Prostate gland (tissue), 2 donors: ENCODE data around the gene C16orf96. TPM values are rescaled to one million over a fixed set of nuclear protein-coding genes. Genes with fewer than 3 reads are reported as not detected.
A peak's percentile ranks its signal among the peaks of the same experiment; 100 is the strongest.

Experiments used
- DNase-seq: peaks from one replicate; pipeline ENCODE4 v3.0.0-alpha.2; 2019; ENCODE audit warnings: low spot score
- H3K27ac ChIP-seq, 2 donors: fragments of 200-600 bp; sonication (generic); 2 replicates each; pipeline ENCODE4 v1.5.1; 2017 to 2019
- H3K27me3 ChIP-seq: fragments of 200-600 bp; sonication (generic); replicated peaks from 2 replicates; pipeline ENCODE4 v1.5.1; 2019; ENCODE audit not compliant: insufficient read depth
- H3K36me3 ChIP-seq, 2 donors: fragments of 200-600 bp; sonication (generic); 1 replicate in 1 of 2; 2 replicates in 1 of 2; pipeline versions ENCODE4 v1.5.1 to v1.8.1; 2017 to 2019
- H3K4me1 ChIP-seq: fragments of 200-600 bp; sonication (generic); replicated peaks from 2 replicates; pipeline ENCODE4 v1.5.1; 2019
- H3K4me3 ChIP-seq, 2 donors: fragments of 200-600 bp; sonication (generic); 2 replicates each; pipeline ENCODE4 v1.5.1; 2017 to 2019
- H3K9me3 ChIP-seq: fragments of 200-600 bp; sonication (generic); 2 replicates; pipeline ENCODE4 v1.5.1; 2017
- POLR2A ChIP-seq: fragments of 450-650 bp; IDR thresholded peaks from one replicate; pipeline ENCODE4 v1.6.1; 2016; ENCODE audit warnings: antibody characterized with exemption, mild to moderate bottlenecking
- POLR2AphosphoS5 ChIP-seq: sonication (generic); formaldehyde crosslinking; IDR thresholded peaks from one replicate; pipeline ENCODE4 v1.6.1; 2017; ENCODE audit warnings: antibody characterized with exemption
- WGBS: methylation state at CpG from one replicate; pipeline ENCODE4 v1.1.5; 2018; 5-methylcytosine and 5-hydroxymethylcytosine counted together
- intact Hi-C: fragments of 100-400 bp; cut with DNase I; formaldehyde crosslinking; loops from one replicate; pipeline ENCODE4 v1.14.2; 2022
- total RNA-seq, 2 donors: library from RNA; depleted of rRNA; stranded (reverse); fragments of >200 nt; gene quantifications; one replicate each; pipeline ENCODE4 v1.1.0, GENCODE V29; 2016
- TF ChIP-seq, protein P1 (sequence below), 4 experiments: fragments of 200-600 bp in 2 of 4; fragments of 450-650 bp in 2 of 4; sonication (generic) in 2 of 4; IDR thresholded peaks; 1 replicate in 3 of 4; 2 replicates in 1 of 4; pipeline ENCODE4 v1.5.1; 2016 to 2019; ENCODE audit warnings: antibody characterized with exemption in 4 of 4, mild to moderate bottlenecking in 2 of 4, moderate library complexity in 2 of 4

C16orf96 gene
- total RNA-seq, 2 donors from 2014 or later: 0.27 to 3.8 TPM

DNA sequence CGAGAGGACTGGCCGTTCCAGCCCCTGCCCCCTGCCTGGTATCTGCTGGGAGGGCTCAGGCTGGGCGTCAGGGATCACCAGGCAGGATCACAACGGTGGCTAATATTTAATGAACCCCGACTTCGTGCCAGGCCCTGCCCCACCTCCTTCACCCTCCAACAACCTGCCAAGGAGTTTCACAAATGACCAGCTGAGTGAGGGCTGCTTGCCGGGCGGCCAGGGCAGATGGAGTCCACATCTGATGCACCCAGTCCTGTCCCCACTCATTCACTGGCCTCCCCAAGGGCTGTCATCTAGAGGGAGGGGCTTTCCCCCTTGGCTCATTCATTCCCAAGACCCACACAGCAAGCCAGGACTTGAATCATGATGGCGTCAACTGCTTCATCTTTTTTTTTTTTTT is 41.0 kb downstream of the C16orf96 start:
- H3K4me3 ChIP-seq: no peak overlapping the region
- no peak overlapping the region for H3K27ac ChIP-seq
- 51% methylated on average over 6 of the region's 9 CpGs for WGBS
- H3K4me1 ChIP-seq: no peaks in the 10 kb centered on the region
- H3K36me3 ChIP-seq: no peaks in the 10 kb centered on the region
- no peaks in the 10 kb centered on the region for H3K27me3 ChIP-seq
- TF ChIP-seq POLR2A: no peak
- TF ChIP-seq, protein P1, sequence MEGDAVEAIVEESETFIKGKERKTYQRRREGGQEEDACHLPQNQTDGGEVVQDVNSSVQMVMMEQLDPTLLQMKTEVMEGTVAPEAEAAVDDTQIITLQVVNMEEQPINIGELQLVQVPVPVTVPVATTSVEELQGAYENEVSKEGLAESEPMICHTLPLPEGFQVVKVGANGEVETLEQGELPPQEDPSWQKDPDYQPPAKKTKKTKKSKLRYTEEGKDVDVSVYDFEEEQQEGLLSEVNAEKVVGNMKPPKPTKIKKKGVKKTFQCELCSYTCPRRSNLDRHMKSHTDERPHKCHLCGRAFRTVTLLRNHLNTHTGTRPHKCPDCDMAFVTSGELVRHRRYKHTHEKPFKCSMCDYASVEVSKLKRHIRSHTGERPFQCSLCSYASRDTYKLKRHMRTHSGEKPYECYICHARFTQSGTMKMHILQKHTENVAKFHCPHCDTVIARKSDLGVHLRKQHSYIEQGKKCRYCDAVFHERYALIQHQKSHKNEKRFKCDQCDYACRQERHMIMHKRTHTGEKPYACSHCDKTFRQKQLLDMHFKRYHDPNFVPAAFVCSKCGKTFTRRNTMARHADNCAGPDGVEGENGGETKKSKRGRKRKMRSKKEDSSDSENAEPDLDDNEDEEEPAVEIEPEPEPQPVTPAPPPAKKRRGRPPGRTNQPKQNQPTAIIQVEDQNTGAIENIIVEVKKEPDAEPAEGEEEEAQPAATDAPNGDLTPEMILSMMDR (IDR thresholded peaks at IDR 0.05): no peak
- no peak for TF ChIP-seq POLR2AphosphoS5
- no peaks in the 10 kb centered on the region for H3K9me3 ChIP-seq
- DNase-seq: no peak
- intact Hi-C loops: no loop called here

DNA sequence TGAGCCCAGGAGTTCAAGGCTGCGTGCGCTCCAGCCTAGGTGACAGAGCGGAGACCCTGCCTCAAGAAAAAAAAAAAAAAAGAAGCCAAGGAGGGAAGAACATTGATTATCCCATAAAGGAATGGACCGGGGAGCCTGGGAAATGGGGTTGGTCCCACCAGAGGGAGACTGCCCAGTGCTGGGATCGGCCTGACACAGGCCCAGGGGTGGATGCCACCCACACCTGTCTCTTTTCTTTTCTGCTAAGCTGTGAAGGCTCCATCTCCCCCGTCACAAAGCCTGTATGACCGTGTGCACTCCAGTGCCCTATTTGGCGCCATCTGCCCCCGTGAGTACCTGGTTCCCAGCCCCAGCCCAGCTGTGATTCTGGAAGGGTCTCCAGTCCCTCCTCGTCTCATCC is 42.9 kb downstream of the C16orf96 start:
- TF ChIP-seq, protein P1 (IDR thresholded peaks at IDR 0.05): no peak
- TF ChIP-seq POLR2A (no peak), POLR2AphosphoS5 (no peak)
- no peak overlapping the region for H3K4me3 ChIP-seq
- H3K4me1 ChIP-seq: no peaks in the 10 kb centered on the region
- WGBS: 92% methylated on average over 10 of the region's 10 CpGs
- no peaks in the 10 kb centered on the region for H3K36me3 ChIP-seq
- no peaks in the 10 kb centered on the region for H3K9me3 ChIP-seq
- no peak overlapping the region for H3K27ac ChIP-seq
- DNase-seq: no peak
- intact Hi-C loops: no loop called here
- no peaks in the 10 kb centered on the region for H3K27me3 ChIP-seq

DNA sequence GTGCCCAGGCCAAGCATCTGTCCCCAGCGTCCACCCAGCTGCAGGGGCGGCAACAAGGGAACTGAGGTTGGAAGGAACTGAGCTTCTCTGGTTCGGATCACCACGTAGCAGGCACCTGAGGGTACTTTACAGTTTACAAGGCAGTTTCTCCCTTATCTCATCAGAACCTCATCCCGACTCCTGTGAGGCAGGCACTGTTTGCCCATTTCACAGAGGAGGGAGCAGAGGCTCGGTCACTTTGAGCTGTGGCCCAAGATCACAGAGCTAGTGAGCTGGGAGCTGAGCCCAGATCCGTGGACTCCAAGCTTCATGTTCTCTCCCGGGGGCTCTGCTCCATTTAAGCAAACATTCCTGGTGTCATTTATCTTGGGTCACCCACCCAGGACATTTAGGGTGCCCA is 43.4 kb downstream of the C16orf96 start:
- TF ChIP-seq, protein P1 (IDR thresholded peaks at IDR 0.05): no peak
- TF ChIP-seq POLR2AphosphoS5 (no peak), POLR2A (no peak)
- Histone ChIP-seq H3K27me3 (no peaks in the 10 kb centered on the region), H3K27ac (no peak overlapping the region), H3K36me3 (no peaks in the 10 kb centered on the region), H3K4me1 (no peaks in the 10 kb centered on the region), H3K9me3 (no peaks in the 10 kb centered on the region), H3K4me3 (no peak overlapping the region)
- WGBS: 78% methylated on average over 8 of the region's 8 CpGs
- no peak for DNase-seq
- intact Hi-C loops: no loop called here

DNA sequence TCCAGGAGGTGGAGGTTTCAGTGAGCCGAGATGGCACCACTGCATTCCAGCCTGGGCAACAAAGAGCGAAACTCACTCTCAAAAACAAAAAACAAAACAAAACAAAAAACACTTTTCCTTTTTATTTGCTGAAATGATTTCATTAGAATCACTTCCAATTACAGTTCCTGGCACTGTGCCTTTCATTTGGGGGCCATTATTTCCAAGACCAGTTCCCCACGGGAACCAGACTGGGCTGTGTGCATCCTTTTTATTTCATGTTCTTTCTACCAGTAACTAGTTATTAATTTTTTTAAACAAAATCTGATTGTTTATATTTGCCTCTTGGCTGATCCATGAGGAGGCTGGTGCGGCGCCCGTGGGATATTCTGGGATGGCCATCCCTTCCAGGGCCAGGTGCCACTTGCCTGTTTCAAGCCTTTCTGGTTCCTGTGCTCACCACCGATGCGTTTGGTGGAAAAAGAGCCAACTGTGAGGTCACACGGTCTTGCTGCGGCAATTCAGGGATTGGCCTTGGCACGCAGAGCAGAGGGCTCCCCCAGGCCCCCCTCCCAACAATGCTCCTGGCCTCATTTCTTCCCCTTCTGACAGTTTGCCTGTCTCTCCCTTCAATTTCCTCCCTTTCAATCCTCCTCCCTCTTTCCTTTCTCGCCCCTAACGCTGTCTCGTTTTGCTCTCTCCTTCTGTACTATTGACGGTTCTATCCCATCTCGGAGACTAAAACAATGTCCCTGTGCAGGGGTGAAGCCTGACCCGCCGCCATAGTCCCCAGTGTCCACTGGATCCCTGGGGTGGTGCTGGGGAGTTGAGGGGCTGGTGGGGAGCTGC is 45.1 kb downstream of the C16orf96 start:
- Histone ChIP-seq H3K4me3 (no peak overlapping the region), H3K36me3 (no peaks in the 10 kb centered on the region), H3K9me3 (no peaks in the 10 kb centered on the region), H3K27ac (no peak overlapping the region), H3K4me1 (no peaks in the 10 kb centered on the region), H3K27me3 (no peaks in the 10 kb centered on the region)
- TF ChIP-seq POLR2A (no peak), POLR2AphosphoS5 (no peak)
- TF ChIP-seq, protein P1 (IDR thresholded peaks at IDR 0.05): no peak
- 13% methylated on average over 18 of the region's 18 CpGs for WGBS
- DNase-seq: peak; percentile 31
- intact Hi-C loops: no loop called here

DNA sequence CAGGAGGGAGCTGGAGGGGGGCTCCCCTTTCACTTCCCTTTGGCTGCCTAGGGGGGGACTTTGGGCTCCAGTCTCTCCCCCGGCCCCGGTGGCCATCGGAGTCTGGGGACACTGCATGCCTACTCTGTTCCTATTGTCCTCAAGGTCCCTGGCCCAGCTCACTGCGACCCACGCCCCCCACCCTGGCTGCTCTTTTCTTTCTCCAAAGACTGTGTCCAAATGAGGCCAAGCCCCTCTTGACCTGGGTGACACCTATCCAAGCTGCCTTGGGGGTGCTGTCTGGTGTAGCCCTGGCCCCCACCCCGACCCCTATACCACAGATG is 45.7 kb downstream of the C16orf96 start:
- Histone ChIP-seq H3K36me3 (no peaks in the 10 kb centered on the region), H3K4me3 (no peak overlapping the region), H3K9me3 (no peaks in the 10 kb centered on the region), H3K27ac (no peak overlapping the region), H3K27me3 (no peaks in the 10 kb centered on the region), H3K4me1 (no peaks in the 10 kb centered on the region)
- intact Hi-C loops: no loop called here
- TF ChIP-seq POLR2AphosphoS5 (no peak), POLR2A (no peak)
- TF ChIP-seq, protein P1 (IDR thresholded peaks at IDR 0.05): no peak
- WGBS: 67% methylated on average over 6 of the region's 6 CpGs
- DNase-seq: no peak
